HEK293T (cell line): ENCODE data around the gene IL25.

Source experiments
- CTCF ChIA-PET: fragments of 350-600 bp; formaldehyde crosslinking; extraction: SDS; loops from one replicate; lab custom pipeline; 2021; ENCODE audit warnings: antibody characterized with exemption, inconsistent platforms; lab: Yijun Ruan, JAX
- POLR2A ChIA-PET: fragments of 350-600 bp; formaldehyde crosslinking; extraction: SDS; loops from one replicate; lab custom pipeline; 2020; ENCODE audit warnings: antibody characterized with exemption, inconsistent platforms; lab: Yijun Ruan, JAX
- DNase-seq: peaks from one replicate; pipeline ENCODE4 v3.0.0; 2012; ENCODE audit warnings: mixed read lengths; ENCODE audit errors: extremely low spot score
- ARNT ChIP-seq: fragments of 450-650 bp; IDR thresholded peaks from 2 replicates; pipeline ENCODE4 v1.6.1; 2017; ENCODE audit warnings: mild to moderate bottlenecking
- BHLHE40 ChIP-seq: fragments of 450-650 bp; IDR thresholded peaks from 2 replicates; pipeline ENCODE4 v1.6.1; 2016; ENCODE audit warnings: mild to moderate bottlenecking, moderate library complexity, borderline replicate concordance
- CTBP1 ChIP-seq: fragments of 450-650 bp; IDR thresholded peaks from 2 replicates; pipeline ENCODE4 v1.6.1; 2016; ENCODE audit warnings: borderline replicate concordance
- ELF4 ChIP-seq: fragments of 450-650 bp; IDR thresholded peaks from 2 replicates; pipeline ENCODE4 v1.6.1; 2017; ENCODE audit warnings: antibody characterized with exemption
- FOXA1 ChIP-seq: fragments of 450-650 bp; IDR thresholded peaks from 2 replicates; pipeline ENCODE4 v1.6.1; 2016; ENCODE audit warnings: mild to moderate bottlenecking
- FOXK2 ChIP-seq: fragments of 450-650 bp; IDR thresholded peaks from 2 replicates; pipeline ENCODE4 v1.6.1; 2016; ENCODE audit warnings: mild to moderate bottlenecking
- FOXM1 ChIP-seq: fragments of 450-650 bp; IDR thresholded peaks from 2 replicates; pipeline ENCODE4 v1.6.1; 2017; ENCODE audit warnings: mild to moderate bottlenecking, borderline replicate concordance
- HDGF ChIP-seq: fragments of 450-650 bp; IDR thresholded peaks from 2 replicates; pipeline ENCODE4 v1.6.1; 2017; ENCODE audit warnings: antibody characterized with exemption, borderline replicate concordance
- L3MBTL2 ChIP-seq: fragments of 450-650 bp; conservative IDR thresholded peaks from 2 replicates; pipeline ENCODE4 v1.6.1; 2016; ENCODE audit warnings: mild to moderate bottlenecking
- LEF1 ChIP-seq: fragments of 450-650 bp; IDR thresholded peaks from 2 replicates; pipeline ENCODE4 v1.6.1; 2017; ENCODE audit warnings: mild to moderate bottlenecking, borderline replicate concordance
- NFRKB ChIP-seq: fragments of 450-650 bp; IDR thresholded peaks from 2 replicates; pipeline ENCODE4 v1.6.1; 2016; ENCODE audit warnings: mild to moderate bottlenecking, moderate library complexity
- PKNOX1 ChIP-seq: fragments of 450-650 bp; IDR thresholded peaks from 2 replicates; pipeline ENCODE4 v1.6.1; 2016
- SP1 ChIP-seq: fragments of 450-650 bp; IDR thresholded peaks from 2 replicates; pipeline ENCODE4 v1.6.1; 2017
- SUZ12 ChIP-seq: fragments of 450-650 bp; IDR thresholded peaks from 2 replicates; pipeline ENCODE4 v1.6.1; 2016; ENCODE audit warnings: mild to moderate bottlenecking
- TARDBP ChIP-seq: fragments of 450-650 bp; IDR thresholded peaks from 2 replicates; pipeline ENCODE4 v1.6.1; 2016
- ZNF384 ChIP-seq: fragments of 450-650 bp; IDR thresholded peaks from 2 replicates; pipeline ENCODE4 v1.6.1; 2016

Gene IL25

GRCh38 chr14:23355871-23356435 lies 16.7 kb upstream of the IL25 start:
- DNase-seq, result no peak
- TF ChIP-seq SUZ12, result no peak
- no peak for TF ChIP-seq SP1
- no peak for TF ChIP-seq ARNT
- no peak for TF ChIP-seq FOXA1
- no peak for TF ChIP-seq BHLHE40
- TF ChIP-seq ELF4, result no peak
- no peak for TF ChIP-seq NFRKB
- TF ChIP-seq ZNF384, result no peak
- TF ChIP-seq TARDBP, result no peak
- no peak for TF ChIP-seq CTBP1
- TF ChIP-seq L3MBTL2, result no peak
- no peak for TF ChIP-seq FOXK2
- TF ChIP-seq LEF1, result no peak
- ChIA-PET POLR2A (no interaction called here), CTCF (no interaction called here)

DNA sequence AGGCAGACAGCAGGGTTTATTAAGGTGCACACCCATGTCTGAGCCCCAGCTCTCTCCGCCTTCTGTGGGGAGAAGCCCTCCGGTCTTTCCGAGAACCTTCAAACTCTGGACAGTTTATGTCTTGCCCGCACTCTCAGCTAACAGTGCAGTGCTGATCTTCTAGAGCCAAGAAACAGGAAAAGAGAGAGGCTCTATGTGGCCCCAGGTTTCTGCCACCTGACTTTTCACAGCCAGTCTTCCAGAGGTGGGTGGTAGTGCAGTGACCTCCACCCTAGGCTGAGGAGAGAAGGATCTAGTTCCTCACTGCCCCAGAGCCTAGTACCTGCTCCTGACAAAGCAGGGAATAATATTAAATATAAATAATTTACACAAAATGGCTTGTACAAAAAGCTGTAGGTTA lies 15.9 kb upstream of the IL25 start:
- CTCF ChIA-PET, result no interaction called here
- TF ChIP-seq FOXA1 (no peak), ELF4 (no peak), FOXK2 (no peak), HDGF (no peak)
- POLR2A ChIA-PET, result no interaction called here
- no peak for DNase-seq

DNA sequence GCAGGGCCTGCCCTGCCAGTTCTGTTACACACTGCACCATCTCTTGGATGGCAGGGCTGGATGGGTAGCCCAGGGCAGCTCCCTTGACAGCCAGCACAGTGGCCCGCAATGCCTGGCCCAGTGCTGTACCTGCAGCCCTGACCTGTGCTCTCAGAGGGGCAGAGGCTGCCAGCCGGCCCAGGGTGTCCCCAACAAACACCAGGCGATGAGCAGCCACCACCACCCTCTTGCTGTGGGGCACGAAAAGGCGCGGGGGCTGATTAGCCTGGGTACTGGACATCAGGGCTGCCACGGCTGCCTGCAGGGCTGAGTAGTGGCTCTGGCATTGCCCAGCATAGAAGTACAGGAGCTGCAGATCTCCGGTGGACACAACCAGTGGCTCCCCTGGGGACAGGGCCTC lies 15.3 kb upstream of the IL25 start:
- no peak for DNase-seq
- TF ChIP-seq FOXM1, result no peak
- TF ChIP-seq SUZ12, result no peak
- no peak for TF ChIP-seq SP1
- no peak for TF ChIP-seq HDGF
- no peak for TF ChIP-seq FOXA1
- TF ChIP-seq ARNT, result no peak
- TF ChIP-seq ZNF384, result no peak
- TF ChIP-seq TARDBP, result no peak
- TF ChIP-seq ELF4, result no peak
- TF ChIP-seq CTBP1, result no peak
- TF ChIP-seq L3MBTL2, result no peak
- no peak for TF ChIP-seq NFRKB
- no peak for TF ChIP-seq BHLHE40
- no peak for TF ChIP-seq FOXK2
- TF ChIP-seq LEF1, result no peak
- TF ChIP-seq PKNOX1, result no peak
- ChIA-PET CTCF (no interaction called here), POLR2A (no interaction called here)

GRCh38 chr14:23358042-23358441 lies 14.6 kb upstream of the IL25 start:
- CTCF ChIA-PET, result no interaction called here
- no peak for DNase-seq
- TF ChIP-seq FOXK2, result no peak
- TF ChIP-seq FOXM1, result no peak
- TF ChIP-seq LEF1, result no peak
- TF ChIP-seq CTBP1, result no peak
- TF ChIP-seq NFRKB, result no peak
- no peak for TF ChIP-seq SUZ12
- TF ChIP-seq ELF4, result no peak
- TF ChIP-seq ZNF384, result no peak
- no peak for TF ChIP-seq ARNT
- no peak for TF ChIP-seq PKNOX1
- no peak for TF ChIP-seq FOXA1
- TF ChIP-seq SP1, result no peak
- TF ChIP-seq L3MBTL2, result no peak
- TF ChIP-seq HDGF, result no peak
- no peak for TF ChIP-seq BHLHE40
- no peak for TF ChIP-seq TARDBP
- POLR2A ChIA-PET, result no interaction called here

DNA sequence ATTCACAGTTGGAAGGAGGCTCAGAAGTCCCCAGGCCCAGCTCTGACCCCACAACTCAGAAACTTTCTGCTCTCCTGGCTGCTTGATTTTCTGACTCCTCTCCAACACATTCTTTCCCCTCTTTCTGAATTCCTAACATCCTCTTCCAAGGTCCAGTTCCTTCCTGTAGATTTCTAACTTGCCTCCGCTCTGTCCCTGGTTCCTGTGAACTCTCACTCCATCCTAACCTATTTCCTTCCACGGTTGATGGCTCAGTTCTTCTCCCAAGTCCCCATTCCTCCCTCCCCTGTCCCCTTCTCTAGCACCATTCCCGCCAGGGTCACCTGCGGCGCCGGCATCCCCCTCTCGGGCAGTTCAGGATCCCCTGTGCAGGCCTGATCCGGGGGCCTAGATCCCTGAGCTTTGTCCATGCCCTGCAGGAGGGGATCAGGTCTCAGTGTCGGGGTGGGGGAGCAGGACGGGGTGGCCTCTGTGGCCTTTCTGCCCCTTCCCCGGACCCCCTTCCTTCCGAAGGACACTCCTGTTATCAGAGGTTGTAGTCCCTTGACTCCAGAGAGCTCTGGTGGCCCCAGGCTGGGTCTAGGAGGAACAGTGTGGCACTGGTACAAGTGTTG lies 13.9 kb upstream of the IL25 start:
- DNase-seq, result no peak
- TF ChIP-seq ZNF384 (no peak), SUZ12 (no peak), SP1 (no peak), TARDBP (no peak), ARNT (no peak)
- POLR2A ChIA-PET, result no interaction called here
- CTCF ChIA-PET, result interaction anchor here (2.3 kb wide), 1 partner anchor 21 kb away, joined by 11 read pairs; no protein-coding TSS in a partner anchor

DNA sequence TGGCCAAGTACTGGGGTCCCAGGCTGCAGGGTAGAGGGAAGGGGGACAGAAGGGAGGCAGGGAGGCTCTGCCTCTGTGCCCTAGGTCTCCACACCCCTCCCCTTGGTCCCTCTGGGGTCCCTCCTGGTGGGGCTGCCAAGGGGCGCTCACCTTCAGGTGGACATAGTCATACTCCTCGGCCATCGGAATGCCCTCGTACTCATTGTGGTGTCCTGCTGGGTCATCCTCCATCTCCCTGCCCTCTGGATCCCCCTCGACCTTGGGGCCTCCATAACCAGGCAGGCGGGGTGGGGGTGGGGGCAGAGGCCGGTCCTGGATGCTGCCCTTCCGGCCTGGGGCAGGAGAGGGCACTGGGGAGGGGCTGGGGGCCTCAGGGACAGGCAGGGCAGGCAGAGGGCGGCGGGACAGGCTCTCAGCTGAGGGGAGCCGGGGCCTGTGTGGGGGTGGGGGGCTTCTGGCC lies 13.4 kb upstream of the IL25 start:
- POLR2A ChIA-PET, result interaction anchor here (1.7 to 1.9 kb wide), 2 partner anchors 38 to 73 kb away, joined by 4 to 12 read pairs; partner anchors contain the start of gene PABPN1
- CTCF ChIA-PET, result interaction anchor here (2.3 kb wide), 1 partner anchor 21 kb away, joined by 11 read pairs; no protein-coding TSS in a partner anchor
- TF ChIP-seq ARNT, result no peak
- DNase-seq, result no peak
